IMR-90 (cell line): Measurements from ENCODE around the gene ITIH5. TPM values are rescaled to one million over a fixed set of nuclear protein-coding genes. Genes with fewer than 3 reads are reported as not detected.

Experiments used
- ATAC-seq: fragments of 200-7000 bp; cut with Tn5 transposase; 2 replicates; pipeline ENCODE4 v1.9.1; 2020; ENCODE audit warnings: low read depth, mild to moderate bottlenecking, moderate library complexity
- BruUV-seq: library from RNA; stranded (reverse); fragments of 400-500 nt; replicated peaks from 2 replicates; lab custom pipeline; 2021; lab: Mats Ljungman, UMichigan
- CTCF ChIA-PET: fragments of 300-600 bp; formaldehyde crosslinking; extraction: SDS; loops from one replicate; lab custom pipeline; 2021; ENCODE audit warnings: antibody characterized with exemption; lab: Yijun Ruan, JAX
- POLR2A ChIA-PET: fragments of 300-600 bp; sonication (Branson Sonifier 250); formaldehyde crosslinking; loops from one replicate; lab custom pipeline; 2022; ENCODE audit warnings: antibody characterized with exemption; ENCODE audit not compliant: unreplicated experiment; lab: Charles Lee
- DNase-seq: peaks from one replicate; pipeline ENCODE4 v3.0.0; 2013
- H2AFZ ChIP-seq: replicated peaks from 2 replicates; pipeline ENCODE3; 2013; ENCODE audit warnings: low read length, mild to moderate bottlenecking; ENCODE audit not compliant: poor library complexity
- H2AK5ac ChIP-seq: 2 replicates; pipeline ENCODE4 v1.6.1; 2013; ENCODE audit warnings: low read depth, low read length, inconsistent platforms
- H2AK9ac ChIP-seq: replicated peaks from 2 replicates; pipeline ENCODE3; 2013; ENCODE audit warnings: mild to moderate bottlenecking, low read depth, low read length, moderate library complexity; ENCODE audit not compliant: poor library complexity
- H2BK120ac ChIP-seq: 2 replicates; pipeline ENCODE4 v1.6.1; 2013; ENCODE audit warnings: low read depth, low read length, inconsistent platforms
- H2BK15ac ChIP-seq: 3 replicates; pipeline ENCODE4 v1.6.1; 2013; ENCODE audit warnings: low read depth, low read length, inconsistent platforms
- H2BK20ac ChIP-seq: 2 replicates; pipeline ENCODE4 v1.6.1; 2013; ENCODE audit warnings: low read depth, mild to moderate bottlenecking, inconsistent platforms, low read length, moderate library complexity
- H2BK5ac ChIP-seq: 2 replicates; pipeline ENCODE4 v1.6.1; 2013; ENCODE audit warnings: mild to moderate bottlenecking, low read depth, low read length, inconsistent platforms; ENCODE audit not compliant: poor library complexity, severe bottlenecking
- H3K14ac ChIP-seq: replicated peaks from 2 replicates; pipeline ENCODE4 v1.6.1; 2013; ENCODE audit warnings: low read depth, low read length, inconsistent platforms
- H3K18ac ChIP-seq: 2 replicates; pipeline ENCODE4 v1.6.1; 2013; ENCODE audit warnings: low read depth, low read length, control low read depth
- H3K23ac ChIP-seq: 2 replicates; pipeline ENCODE4 v1.6.1; 2013; ENCODE audit warnings: low read depth, low read length, inconsistent platforms
- H3K27ac ChIP-seq: 2 replicates; pipeline ENCODE4 v1.5.1; 2013; ENCODE audit warnings: mild to moderate bottlenecking, control low read depth, low read length; ENCODE audit not compliant: insufficient read depth
- H3K27me3 ChIP-seq: 2 replicates; pipeline ENCODE4 v1.6.1; 2013; ENCODE audit warnings: low read length; ENCODE audit not compliant: control insufficient read depth, insufficient read depth
- H3K36me3 ChIP-seq: 2 replicates; pipeline ENCODE4 v1.6.1; 2013; ENCODE audit warnings: low read length, mixed read lengths; ENCODE audit not compliant: control insufficient read depth, insufficient read depth
- H3K4ac ChIP-seq: 2 replicates; pipeline ENCODE4 v1.6.1; 2013; ENCODE audit warnings: low read depth, low read length, inconsistent platforms
- H3K4me1 ChIP-seq: 2 replicates; pipeline ENCODE4 v1.6.1; 2013; ENCODE audit warnings: low read length, mixed read lengths; ENCODE audit not compliant: control insufficient read depth, insufficient read depth
- H3K4me2 ChIP-seq: 2 replicates; pipeline ENCODE4 v1.6.1; 2013; ENCODE audit warnings: low read depth, mild to moderate bottlenecking, control low read depth, low read length, moderate library complexity
- H3K4me3 ChIP-seq: 2 replicates; pipeline ENCODE4 v1.5.1; 2013; ENCODE audit warnings: low read depth, mild to moderate bottlenecking, control low read depth, low read length, moderate library complexity; ENCODE audit not compliant: insufficient read depth
- H3K56ac ChIP-seq: 2 replicates; pipeline ENCODE4 v1.6.1; 2013; ENCODE audit warnings: low read length, inconsistent platforms; ENCODE audit not compliant: insufficient read depth; ENCODE audit errors: extremely low read depth
- H3K79me1 ChIP-seq, 2 experiments: 2 replicates each; pipeline ENCODE4 v1.6.1; 2013; ENCODE audit warnings: low read length in 2 of 2, inconsistent platforms in 1 of 2, low read depth in 1 of 2
- H3K9ac ChIP-seq: 2 replicates; pipeline ENCODE4 v1.6.1; 2013; ENCODE audit warnings: low read depth, low read length, control low read depth
- H3K9me1 ChIP-seq: 2 replicates; pipeline ENCODE4 v1.6.1; 2013; ENCODE audit warnings: low read length, inconsistent platforms; ENCODE audit not compliant: insufficient read depth
- H3K9me3 ChIP-seq: 2 replicates; pipeline ENCODE4 v1.6.1; 2013; ENCODE audit warnings: low read length; ENCODE audit not compliant: control insufficient read depth, insufficient read depth
- H4K20me1 ChIP-seq: 2 replicates; pipeline ENCODE4 v1.6.1; 2013; ENCODE audit warnings: low read length, inconsistent platforms; ENCODE audit not compliant: insufficient read depth
- H4K5ac ChIP-seq: 2 replicates; pipeline ENCODE4 v1.6.1; 2013; ENCODE audit warnings: mild to moderate bottlenecking, low read depth, low read length, control low read depth
- H4K8ac ChIP-seq, 2 experiments: 2 replicates each; pipeline ENCODE4 v1.6.1; 2013; ENCODE audit warnings: low read depth in 2 of 2, low read length in 2 of 2, control low read depth in 1 of 2, inconsistent platforms in 1 of 2
- H4K91ac ChIP-seq: 2 replicates; pipeline ENCODE4 v1.6.1; 2013; ENCODE audit warnings: low read depth, low read length, inconsistent platforms; ENCODE audit not compliant: insufficient read depth
- BHLHE40 ChIP-seq: fragments of 150-350 bp; IDR thresholded peaks from 2 replicates; pipeline ENCODE4 v1.6.1; 2016; ENCODE audit warnings: mild to moderate bottlenecking, low read depth, low read length
- CEBPB ChIP-seq: IDR thresholded peaks from 2 replicates; pipeline ENCODE4 v1.6.1; 2012; ENCODE audit warnings: low read depth, low read length, improper control_type of control experiment
- CHD1 ChIP-seq: IDR thresholded peaks from 2 replicates; pipeline ENCODE4 v1.6.1; 2012; ENCODE audit warnings: low read depth, low read length, improper control_type of control experiment
- FOS ChIP-seq: fragments of 150-350 bp; IDR thresholded peaks from 2 replicates; pipeline ENCODE4 v1.6.1; 2016; ENCODE audit warnings: low read depth, low read length
- MAFK ChIP-seq: IDR thresholded peaks from 2 replicates; pipeline ENCODE4 v1.6.1; 2012; ENCODE audit warnings: low read depth, low read length, improper control_type of control experiment
- MAZ ChIP-seq: IDR thresholded peaks from 2 replicates; pipeline ENCODE4 v1.6.1; 2012; ENCODE audit warnings: low read depth, mild to moderate bottlenecking, low read length, improper control_type of control experiment, moderate library complexity, borderline replicate concordance
- MXI1 ChIP-seq: IDR thresholded peaks from 2 replicates; pipeline ENCODE4 v1.6.1; 2012; ENCODE audit warnings: low read depth, mild to moderate bottlenecking, low read length, moderate library complexity, borderline replicate concordance
- NFE2L2 ChIP-seq: fragments of 150-350 bp; IDR thresholded peaks from 2 replicates; pipeline ENCODE4 v1.6.1; 2016; ENCODE audit warnings: low read depth, mild to moderate bottlenecking, low read length
- POLR2A ChIP-seq: IDR thresholded peaks from 2 replicates; pipeline ENCODE4 v1.6.1; 2012; ENCODE audit warnings: mild to moderate bottlenecking, low read depth, low read length
- RAD21 ChIP-seq: IDR thresholded peaks from 2 replicates; pipeline ENCODE4 v1.6.1; 2012; ENCODE audit warnings: low read length, improper control_type of control experiment
- RCOR1 ChIP-seq: IDR thresholded peaks from 2 replicates; pipeline ENCODE4 v1.6.1; 2012; ENCODE audit warnings: mild to moderate bottlenecking, low read length, improper control_type of control experiment; ENCODE audit not compliant: insufficient replicate concordance
- RFX5 ChIP-seq: IDR thresholded peaks from 2 replicates; pipeline ENCODE4 v1.8.0; 2012; ENCODE audit warnings: low read depth, mild to moderate bottlenecking, low read length, moderate library complexity
- SMC3 ChIP-seq: fragments of 150-350 bp; IDR thresholded peaks from 2 replicates; pipeline ENCODE4 v1.6.1; 2016; ENCODE audit warnings: low read depth, mild to moderate bottlenecking, antibody characterized with exemption, low read length, moderate library complexity
- WGBS, 2 experiments: methylation state at CpG; one replicate each; pipeline versions ENCODE4 v1.1.5 to v1.1.7; 2013; ENCODE audit warnings: missing lambda C conversion rate in 2 of 2; ENCODE audit not compliant: insufficient read length in 1 of 2; ENCODE audit errors: extremely low coverage in 2 of 2; 5-methylcytosine and 5-hydroxymethylcytosine counted together
- dilution Hi-C: fragments of 300-500 bp; cut with HindIII; formaldehyde crosslinking; loops from one replicate; pipeline ENCODE4 v1.14.3; 2018; ENCODE audit warnings: low sequenced_read_pairs; ENCODE audit not compliant: unreplicated experiment
- in situ Hi-C: fragments of 300-500 bp; cut with MboI; formaldehyde crosslinking; loops from 3 replicates; pipeline ENCODE4 v1.14.3; 2019; ENCODE audit warnings: low sequenced_read_pairs, inconsistent platforms, mixed read lengths
- intact Hi-C: fragments of 100-400 bp; cut with micrococcal nuclease; formaldehyde crosslinking; loops from 2 replicates; pipeline ENCODE4 v1.10.0; 2022
- polyA plus RNA-seq, 3 experiments: library from polyadenylated mRNA; depleted of rRNA; stranded (reverse); fragments of >200 nt; gene quantifications; 2 replicates each; pipeline ENCODE4 v1.2.3, GENCODE V29; 2012; ENCODE audit warnings: low replicate concordance in 1 of 3
- total RNA-seq: library from RNA; depleted of rRNA; stranded (reverse); fragments of >200 nt; gene quantifications from 2 replicates; pipeline ENCODE4 v1.2.3, GENCODE V29; 2012
- TF ChIP-seq, protein P1 (sequence below): fragments of 150-350 bp; IDR thresholded peaks from 2 replicates; pipeline ENCODE4 v1.6.1; 2016; ENCODE audit warnings: low read depth, mild to moderate bottlenecking, low read length, moderate library complexity, borderline replicate concordance
- TF ChIP-seq, protein P2 (sequence below): conservative IDR thresholded peaks from 2 replicates; pipeline ENCODE4 v1.5.1; 2012; ENCODE audit warnings: mild to moderate bottlenecking, low read depth, low read length, improper control_type of control experiment
- TF ChIP-seq, protein P3 (sequence below): fragments of 150-350 bp; IDR thresholded peaks from 2 replicates; pipeline ENCODE4 v1.6.1; 2017; ENCODE audit warnings: mild to moderate bottlenecking, antibody characterized with exemption, low read length, low read depth

The ITIH5 gene
- total and polyA plus RNA-seq, 2 of the 4 experiments (the other 2 are of a cell fraction) = under 0.01 to 0.07 TPM

DNA sequence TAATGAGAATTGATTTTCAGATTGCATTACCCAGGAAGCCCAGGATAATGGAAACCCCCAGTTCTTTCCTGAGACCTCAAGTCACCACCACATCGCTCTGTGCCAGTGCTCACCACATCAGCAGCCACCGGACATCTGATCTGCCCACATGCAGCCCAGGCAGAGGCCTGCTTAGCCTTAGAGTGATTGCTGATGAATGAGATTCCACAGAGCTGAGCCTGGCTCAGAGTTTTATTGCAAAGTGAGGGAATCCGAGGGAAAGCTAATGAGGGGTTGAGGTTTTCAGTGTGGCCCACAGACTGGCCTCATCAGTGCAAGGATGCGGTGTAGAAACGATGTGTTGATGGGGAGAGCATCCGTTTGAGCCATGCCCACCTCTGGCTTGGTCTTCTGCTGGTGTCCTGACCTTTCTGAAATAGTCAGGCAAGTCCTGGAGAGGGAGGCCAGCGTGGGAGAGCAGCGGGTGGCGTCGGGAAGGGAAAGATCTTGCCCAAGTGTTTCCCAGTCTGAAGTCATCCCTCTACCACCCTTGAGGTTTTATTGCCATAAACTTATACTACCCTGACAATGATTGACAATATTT is 120.3 kb downstream of the ITIH5 start:
- POLR2A ChIA-PET = no interaction called here
- in situ Hi-C loops = no loop called here
- WGBS, 2 experiments = 26% methylated on average over 3 of the region's 10 CpGs; no CpG with 5 or more reads in 1 of the 2 experiments

More for the DNA sequence above, 120.3 kb downstream of the ITIH5 start:
- dilution Hi-C loops = no loop called here
- Histone ChIP-seq H2AFZ (no peak overlapping the region), H3K4me2 (no peak overlapping the region), H3K56ac (no peak overlapping the region), H4K8ac (no peak overlapping the region), H2AK9ac (no peak overlapping the region), H4K5ac (no peak overlapping the region), H3K79me1 (no peaks in the 10 kb centered on the region), H3K4me1 (peaks cover 2% of the 10 kb centered on the region; the same call in 1 of the 2 replicates), H3K36me3 (no peaks in the 10 kb centered on the region), H2BK120ac (no peak overlapping the region), H4K20me1 (no peaks in the 10 kb centered on the region), H4K91ac (no peak overlapping the region), H3K27ac (no peak overlapping the region), H3K27me3 (peaks cover 2% of the 10 kb centered on the region; the same call in 1 of the 2 replicates), H2BK15ac (no peak overlapping the region), H2BK5ac (no peak overlapping the region), H2AK5ac (no peak overlapping the region), H2BK20ac (no peak overlapping the region), H3K23ac (no peak overlapping the region), H3K4me3 (no peak overlapping the region), H3K9ac (no peak overlapping the region), H3K14ac (no peak overlapping the region), H3K4ac (no peak overlapping the region), H3K9me3 (no peaks in the 10 kb centered on the region), H3K18ac (no peak overlapping the region), H3K9me1 (no peaks in the 10 kb centered on the region)
- ATAC-seq = no peak
- BruUV-seq = no TSS peak
- CTCF ChIA-PET = no interaction called here
- TF ChIP-seq FOS (no peak), MAZ (no peak), MAFK (no peak), SMC3 (no peak), RAD21 (no peak), RFX5 (no peak), RCOR1 (no peak), MXI1 (no peak), CEBPB (no peak), CHD1 (no peak), BHLHE40 (no peak), POLR2A (no peak), NFE2L2 (no peak)
- TF ChIP-seq, protein P1, sequence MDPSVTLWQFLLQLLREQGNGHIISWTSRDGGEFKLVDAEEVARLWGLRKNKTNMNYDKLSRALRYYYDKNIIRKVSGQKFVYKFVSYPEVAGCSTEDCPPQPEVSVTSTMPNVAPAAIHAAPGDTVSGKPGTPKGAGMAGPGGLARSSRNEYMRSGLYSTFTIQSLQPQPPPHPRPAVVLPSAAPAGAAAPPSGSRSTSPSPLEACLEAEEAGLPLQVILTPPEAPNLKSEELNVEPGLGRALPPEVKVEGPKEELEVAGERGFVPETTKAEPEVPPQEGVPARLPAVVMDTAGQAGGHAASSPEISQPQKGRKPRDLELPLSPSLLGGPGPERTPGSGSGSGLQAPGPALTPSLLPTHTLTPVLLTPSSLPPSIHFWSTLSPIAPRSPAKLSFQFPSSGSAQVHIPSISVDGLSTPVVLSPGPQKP = no peak
- TF ChIP-seq, protein P2, sequence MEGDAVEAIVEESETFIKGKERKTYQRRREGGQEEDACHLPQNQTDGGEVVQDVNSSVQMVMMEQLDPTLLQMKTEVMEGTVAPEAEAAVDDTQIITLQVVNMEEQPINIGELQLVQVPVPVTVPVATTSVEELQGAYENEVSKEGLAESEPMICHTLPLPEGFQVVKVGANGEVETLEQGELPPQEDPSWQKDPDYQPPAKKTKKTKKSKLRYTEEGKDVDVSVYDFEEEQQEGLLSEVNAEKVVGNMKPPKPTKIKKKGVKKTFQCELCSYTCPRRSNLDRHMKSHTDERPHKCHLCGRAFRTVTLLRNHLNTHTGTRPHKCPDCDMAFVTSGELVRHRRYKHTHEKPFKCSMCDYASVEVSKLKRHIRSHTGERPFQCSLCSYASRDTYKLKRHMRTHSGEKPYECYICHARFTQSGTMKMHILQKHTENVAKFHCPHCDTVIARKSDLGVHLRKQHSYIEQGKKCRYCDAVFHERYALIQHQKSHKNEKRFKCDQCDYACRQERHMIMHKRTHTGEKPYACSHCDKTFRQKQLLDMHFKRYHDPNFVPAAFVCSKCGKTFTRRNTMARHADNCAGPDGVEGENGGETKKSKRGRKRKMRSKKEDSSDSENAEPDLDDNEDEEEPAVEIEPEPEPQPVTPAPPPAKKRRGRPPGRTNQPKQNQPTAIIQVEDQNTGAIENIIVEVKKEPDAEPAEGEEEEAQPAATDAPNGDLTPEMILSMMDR = no peak
- TF ChIP-seq, protein P3, sequence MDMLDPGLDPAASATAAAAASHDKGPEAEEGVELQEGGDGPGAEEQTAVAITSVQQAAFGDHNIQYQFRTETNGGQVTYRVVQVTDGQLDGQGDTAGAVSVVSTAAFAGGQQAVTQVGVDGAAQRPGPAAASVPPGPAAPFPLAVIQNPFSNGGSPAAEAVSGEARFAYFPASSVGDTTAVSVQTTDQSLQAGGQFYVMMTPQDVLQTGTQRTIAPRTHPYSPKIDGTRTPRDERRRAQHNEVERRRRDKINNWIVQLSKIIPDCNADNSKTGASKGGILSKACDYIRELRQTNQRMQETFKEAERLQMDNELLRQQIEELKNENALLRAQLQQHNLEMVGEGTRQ = no peak
- DNase-seq = no peak
- intact Hi-C loops = no loop called here
